PC-3 (cell line): ENCODE measurements around the gene KIAA0513. TPM values are rescaled to one million over a fixed set of nuclear protein-coding genes. Genes with fewer than 3 reads are reported as not detected.

ENCODE experiments used
- ATAC-seq: fragments of 200-7000 bp; cut with Tn5 transposase; 2 replicates; pipeline ENCODE4 v1.9.1; 2020; ENCODE audit warnings: mild to moderate bottlenecking, moderate library complexity
- BruUV-seq: library from RNA; stranded (reverse); fragments of 400-500 nt; replicated peaks from 2 replicates; lab custom pipeline; 2021; lab: Mats Ljungman, UMichigan
- CTCF ChIA-PET: fragments of 300-600 bp; sonication (Branson Sonifier 250); formaldehyde crosslinking; loops from one replicate; lab custom pipeline; 2022; ENCODE audit warnings: antibody characterized with exemption; lab: Charles Lee
- POLR2A ChIA-PET: fragments of 300-600 bp; sonication (Branson Sonifier 250); formaldehyde crosslinking; loops from one replicate; lab custom pipeline; 2022; ENCODE audit warnings: antibody characterized with exemption; ENCODE audit not compliant: unreplicated experiment; lab: Charles Lee
- DNase-seq: peaks from one replicate; pipeline ENCODE4 v3.0.0-alpha.2; 2015
- H2AFZ ChIP-seq: fragments of 300-600 bp; sonication (generic); 2 replicates; pipeline ENCODE4 v1.6.0; 2016; ENCODE audit warnings: antibody characterized with exemption, low read length
- H3F3A ChIP-seq: fragments of 300-600 bp; sonication (generic); one replicate; pipeline ENCODE4 v1.6.0; 2017; ENCODE audit warnings: antibody characterized with exemption, low read length, control low read depth, mild to moderate bottlenecking; ENCODE audit not compliant: unreplicated experiment
- H3K27ac ChIP-seq: fragments of 300-600 bp; sonication (generic); 2 replicates; pipeline ENCODE4 v1.5.1; 2016; ENCODE audit warnings: mild to moderate bottlenecking, low read length
- H3K27me3 ChIP-seq: fragments of 300-600 bp; sonication (generic); 2 replicates; pipeline ENCODE4 v1.6.1; 2016; ENCODE audit warnings: low read length, mixed read lengths
- H3K36me3 ChIP-seq: fragments of 300-600 bp; sonication (generic); 2 replicates; pipeline ENCODE4 v1.6.1; 2016; ENCODE audit warnings: low read depth, mixed run types, low read length, mixed read lengths
- H3K4me1 ChIP-seq: fragments of 300-600 bp; sonication (generic); 2 replicates; pipeline ENCODE4 v1.5.1; 2016; ENCODE audit warnings: low read length; ENCODE audit not compliant: insufficient read depth
- H3K4me2 ChIP-seq: fragments of 300-600 bp; sonication (generic); 2 replicates; pipeline ENCODE4 v1.6.0; 2016; ENCODE audit warnings: low read length
- H3K4me3 ChIP-seq: fragments of 300-600 bp; sonication (generic); 2 replicates; pipeline ENCODE4 v1.5.1; 2016; ENCODE audit warnings: mild to moderate bottlenecking, low read length, mixed read lengths
- H3K79me2 ChIP-seq: fragments of 300-600 bp; sonication (generic); 2 replicates; pipeline ENCODE4 v1.6.1; 2017; ENCODE audit warnings: low read length, mixed read lengths
- H3K9ac ChIP-seq: fragments of 300-600 bp; sonication (generic); 2 replicates; pipeline ENCODE4 v1.6.0; 2016; ENCODE audit warnings: mild to moderate bottlenecking, low read length
- H3K9me2 ChIP-seq: fragments of 300-600 bp; sonication (generic); replicated peaks from 2 replicates; pipeline ENCODE4 v1.6.1; 2016; ENCODE audit warnings: mixed run types, low read length, mixed read lengths
- H3K9me3 ChIP-seq: fragments of 300-600 bp; sonication (generic); 2 replicates; pipeline ENCODE4 v1.6.1; 2016; ENCODE audit warnings: low read length, mixed read lengths
- H4K20me1 ChIP-seq: fragments of 300-600 bp; sonication (generic); 2 replicates; pipeline ENCODE4 v1.6.1; 2016; ENCODE audit warnings: low read length, mixed read lengths
- EZH2 ChIP-seq: fragments of 300-600 bp; sonication (generic); IDR thresholded peaks from one replicate; pipeline ENCODE4 v1.6.1; 2017; ENCODE audit warnings: antibody characterized with exemption, mild to moderate bottlenecking, low read length; ENCODE audit not compliant: unreplicated experiment
- EZH2phosphoT487 ChIP-seq: fragments of 300-600 bp; sonication (generic); IDR thresholded peaks from 2 replicates; pipeline ENCODE4 v1.6.1; 2018; ENCODE audit warnings: mild to moderate bottlenecking, antibody characterized with exemption, low read length, borderline replicate concordance
- intact Hi-C: fragments of 100-400 bp; cut with micrococcal nuclease; formaldehyde crosslinking; loops from 2 replicates; pipeline ENCODE4 v1.9.0; 2023
- total RNA-seq: library from RNA; depleted of rRNA; stranded (reverse); fragments of >200 nt; gene quantifications from 2 replicates; pipeline ENCODE4 v1.2.3, GENCODE V29; 2014
- TF ChIP-seq, protein P1 (sequence below): fragments of 300-600 bp; sonication (generic); conservative IDR thresholded peaks from 2 replicates; pipeline ENCODE4 v1.5.1; 2017; ENCODE audit warnings: antibody characterized with exemption, low read depth, mild to moderate bottlenecking, low read length

Gene KIAA0513
- total RNA-seq, 1 experiment from 2014 or later: 7.8 TPM

DNA sequence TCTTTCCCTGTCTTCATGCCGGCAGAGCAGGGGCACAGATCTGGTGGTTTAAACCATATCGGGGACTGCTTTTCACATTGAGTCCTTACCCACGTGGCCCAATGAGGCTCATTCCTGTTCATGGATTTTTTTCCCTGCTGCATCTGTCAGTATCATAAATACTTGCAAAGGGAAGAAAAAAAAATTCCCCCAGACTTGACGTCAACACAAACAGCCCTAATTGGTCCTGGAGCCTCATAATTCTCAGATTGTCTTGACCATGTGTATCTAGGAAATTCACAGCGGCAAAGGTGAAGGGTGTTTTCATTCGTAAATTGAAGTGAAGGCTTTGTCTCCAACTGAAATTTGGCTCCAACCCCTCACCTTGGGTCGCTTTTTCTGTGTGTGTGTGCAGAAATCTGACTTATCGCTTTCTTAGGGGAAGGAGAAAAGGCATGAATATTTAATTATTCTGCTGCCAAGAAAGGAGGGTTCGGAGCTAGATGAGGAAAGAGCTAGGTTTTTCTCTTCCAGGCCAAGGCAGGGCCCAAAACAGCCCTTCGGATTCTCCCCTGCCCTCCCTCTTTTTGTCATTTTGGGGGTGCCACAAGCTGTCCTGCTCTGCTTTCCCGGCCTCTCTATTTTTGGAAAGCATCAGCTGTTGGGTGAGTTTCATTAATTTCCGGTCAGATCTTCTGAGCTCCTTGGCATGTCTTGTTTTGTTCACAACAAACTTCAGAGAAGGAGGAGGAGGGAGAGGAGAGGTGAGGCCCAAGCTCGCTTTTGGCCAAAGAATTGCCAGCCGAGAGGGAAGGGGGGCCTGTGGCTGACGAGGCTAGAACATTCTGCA lies 102.5 kb downstream of the KIAA0513 start:
- no peaks in the 10 kb centered on the region for H4K20me1 ChIP-seq
- CTCF ChIA-PET: interaction anchor here (0.6 kb wide), 1 partner anchor 105 kb away, joined by 3 read pairs; no protein-coding TSS in a partner anchor
- POLR2A ChIA-PET: interaction anchor here (0.5 kb wide), 1 partner anchor 1587 kb away, joined by 3 read pairs; no protein-coding TSS in a partner anchor
- H3K4me3 ChIP-seq: no peak overlapping the region
- H3K9me2 ChIP-seq: no peaks in the 10 kb centered on the region
- H3K36me3 ChIP-seq: no peaks in the 10 kb centered on the region
- BruUV-seq: no TSS peak
- intact Hi-C loops: no loop called here
- ATAC-seq (no peak), DNase-seq (no peak)
- H3K27me3 ChIP-seq: no peaks in the 10 kb centered on the region
- H3K9ac ChIP-seq: no peak overlapping the region
- H3K27ac ChIP-seq: no peak overlapping the region
- no peaks in the 10 kb centered on the region for H3K9me3 ChIP-seq
- TF ChIP-seq, protein P1, sequence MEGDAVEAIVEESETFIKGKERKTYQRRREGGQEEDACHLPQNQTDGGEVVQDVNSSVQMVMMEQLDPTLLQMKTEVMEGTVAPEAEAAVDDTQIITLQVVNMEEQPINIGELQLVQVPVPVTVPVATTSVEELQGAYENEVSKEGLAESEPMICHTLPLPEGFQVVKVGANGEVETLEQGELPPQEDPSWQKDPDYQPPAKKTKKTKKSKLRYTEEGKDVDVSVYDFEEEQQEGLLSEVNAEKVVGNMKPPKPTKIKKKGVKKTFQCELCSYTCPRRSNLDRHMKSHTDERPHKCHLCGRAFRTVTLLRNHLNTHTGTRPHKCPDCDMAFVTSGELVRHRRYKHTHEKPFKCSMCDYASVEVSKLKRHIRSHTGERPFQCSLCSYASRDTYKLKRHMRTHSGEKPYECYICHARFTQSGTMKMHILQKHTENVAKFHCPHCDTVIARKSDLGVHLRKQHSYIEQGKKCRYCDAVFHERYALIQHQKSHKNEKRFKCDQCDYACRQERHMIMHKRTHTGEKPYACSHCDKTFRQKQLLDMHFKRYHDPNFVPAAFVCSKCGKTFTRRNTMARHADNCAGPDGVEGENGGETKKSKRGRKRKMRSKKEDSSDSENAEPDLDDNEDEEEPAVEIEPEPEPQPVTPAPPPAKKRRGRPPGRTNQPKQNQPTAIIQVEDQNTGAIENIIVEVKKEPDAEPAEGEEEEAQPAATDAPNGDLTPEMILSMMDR: no peak
- TF ChIP-seq EZH2: no peak
- no peak for TF ChIP-seq EZH2phosphoT487
- H3K79me2 ChIP-seq: no peaks in the 10 kb centered on the region
- no peak overlapping the region for H2AFZ ChIP-seq
- H3K4me2 ChIP-seq: no peak overlapping the region
- peaks cover 9% of the 10 kb centered on the region; the same call in 1 of the 2 replicates for H3K4me1 ChIP-seq
- no peaks in the 10 kb centered on the region for H3F3A ChIP-seq

DNA sequence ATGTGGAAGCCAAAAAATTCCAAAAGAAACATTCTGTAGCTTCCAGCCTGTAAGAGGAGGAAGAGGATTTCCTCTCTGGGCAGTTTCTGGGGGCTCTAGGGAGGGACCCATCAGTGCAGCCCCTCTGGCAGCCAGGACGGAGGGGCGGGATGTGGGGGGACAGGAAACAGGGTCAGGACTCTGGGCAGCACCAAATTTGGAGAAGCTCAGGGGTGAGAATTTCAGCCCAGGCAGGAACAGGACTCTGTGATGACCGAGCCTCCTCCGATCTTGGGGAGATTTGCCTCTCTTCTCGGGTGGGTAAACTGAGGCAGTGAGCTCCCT lies 103.1 kb downstream of the KIAA0513 start:
- TF ChIP-seq, protein P1: no peak
- TF ChIP-seq EZH2 (no peak), EZH2phosphoT487 (no peak)

More for the DNA sequence above, 103.1 kb downstream of the KIAA0513 start:
- H3K36me3 ChIP-seq: no peaks in the 10 kb centered on the region
- intact Hi-C loops: no loop called here
- ATAC-seq: no peak
- H3F3A ChIP-seq: no peaks in the 10 kb centered on the region
- H3K9ac ChIP-seq: no peak overlapping the region
- ChIA-PET POLR2A (no interaction called here), CTCF (interaction anchor here (0.5 to 0.6 kb wide), 2 partner anchors 104 to 114 kb away, joined by 3 read pairs; no protein-coding TSS in a partner anchor)
- H3K4me1 ChIP-seq: peaks cover 9% of the 10 kb centered on the region; the same call in 1 of the 2 replicates
- H3K9me2 ChIP-seq: no peaks in the 10 kb centered on the region
- no peak overlapping the region for H3K4me3 ChIP-seq
- no peak overlapping the region for H3K27ac ChIP-seq
- DNase-seq: no peak
- no peak overlapping the region for H2AFZ ChIP-seq
- H3K27me3 ChIP-seq: no peaks in the 10 kb centered on the region
- H3K4me2 ChIP-seq: no peak overlapping the region
- no peaks in the 10 kb centered on the region for H4K20me1 ChIP-seq
- BruUV-seq: no TSS peak
- H3K9me3 ChIP-seq: no peaks in the 10 kb centered on the region
- H3K79me2 ChIP-seq: no peaks in the 10 kb centered on the region
